ENCODE data around the gene KMT2C. TPM values are rescaled to one million over a fixed set of nuclear protein-coding genes. Genes with fewer than 3 reads are reported as not detected.

The KMT2C gene
- 54.3 and 64.1 TPM in 2 replicates for total RNA-seq (2021)
- Bru-seq, nascent RNA = percentile 91 among the genes with signal in this experiment
- percentile 89 among the genes with signal in this experiment for BruChase-seq, experiment 1, labeled RNA remaining after a 2-hour chase
- BruChase-seq, experiment 2, labeled RNA remaining after a 6-hour chase = percentile 87 among the genes with signal in this experiment
- long read RNA-seq, partial matches to known transcripts = 1 of 6 reads
- long read RNA-seq, other reads (novel, unspliced or antisense) = 5 of 6 reads

GRCh38 chr7:152435384-152436110, at the start of gene KMT2C:
Gene KMT2C, minus strand, starts transcription at chr7:152436003. Its CDS starts 217 bp downstream, at chr7:152435786.
- Histone ChIP-seq H3K36me3 (ENCODE audit: low read depth) (no peaks in the 10 kb centered on the region), H3K27ac (peak within 1 kb of the TSS; percentile 50), H3K9me2 (ENCODE audit: insufficient read depth) (no peaks in the 10 kb centered on the region), H3K9me3 (ENCODE audit: insufficient read depth, low read depth) (no peaks in the 10 kb centered on the region), H4K20me1 (ENCODE audit: insufficient read depth) (peaks cover 17% of the 10 kb centered on the region), H3F3A (ENCODE audit: insufficient read depth, low read depth) (peaks cover 10% of the 10 kb centered on the region; the same call in 1 of the 2 replicates), H3K27me3 (ENCODE audit: insufficient read depth, low read depth) (no peaks in the 10 kb centered on the region), H3K4me2 (peak within 1 kb of the TSS; percentile 93), H3K4me3 (peak within 1 kb of the TSS; percentile 83), H3K4me1 (replicated peaks; ENCODE audit: insufficient read depth) (peaks cover 26% of the 10 kb centered on the region), H3K79me2 (ENCODE audit: low read depth) (peaks cover 46% of the 10 kb centered on the region), H2AFZ (peak within 1 kb of the TSS; percentile 83)
- peak in 1 of 2 experiments; percentile 59 for DNase-seq
- POLR2A ChIA-PET (ENCODE audit: unreplicated experiment) = no interaction called here
- CTCF ChIA-PET = interaction anchor here (0.6 kb wide), 1 partner anchor 222 kb away, joined by 4 read pairs; no protein-coding TSS in a partner anchor
- TF ChIP-seq CTCF (conservative IDR thresholded peaks at IDR 0.05) (no peak), EZH2 (IDR thresholded peaks at IDR 0.05; ENCODE audit: low read depth) (no peak)
- BruUV-seq (replicated peaks) = no TSS peak
- intact Hi-C loops (cut with micrococcal nuclease; ENCODE audit: unreplicated experiment) = loop anchor here (1.0 to 10.0 kb wide), 2 partner anchors 28 to 239 kb away; partner anchors contain the start of gene XRCC2

- no peaks in the 10 kb centered on the region for H3K9me3 ChIP-seq (ENCODE audit: insufficient read depth, low read depth)
- no peak overlapping the region for H3K27ac ChIP-seq
- no peaks in the 10 kb centered on the region for H4K20me1 ChIP-seq (ENCODE audit: insufficient read depth)
- H3K4me2 ChIP-seq = no peak overlapping the region
- intact Hi-C loops (cut with micrococcal nuclease; ENCODE audit: unreplicated experiment) = no loop called here
- H3F3A ChIP-seq (ENCODE audit: insufficient read depth, low read depth) = no peaks in the 10 kb centered on the region
- no peaks in the 10 kb centered on the region for H3K27me3 ChIP-seq (ENCODE audit: insufficient read depth, low read depth)
- no peaks in the 10 kb centered on the region for H3K4me1 ChIP-seq (replicated peaks; ENCODE audit: insufficient read depth)
- BruUV-seq (replicated peaks) = no TSS peak
- H3K79me2 ChIP-seq (ENCODE audit: low read depth) = no peaks in the 10 kb centered on the region
- ChIA-PET POLR2A (ENCODE audit: unreplicated experiment) (no interaction called here), CTCF (no interaction called here)
- no peak for TF ChIP-seq EZH2 (IDR thresholded peaks at IDR 0.05; ENCODE audit: low read depth)
- no peak for TF ChIP-seq CTCF (conservative IDR thresholded peaks at IDR 0.05)
- H3K36me3 ChIP-seq (ENCODE audit: low read depth) = no peaks in the 10 kb centered on the region
- H3K4me3 ChIP-seq = no peak overlapping the region
- H3K9me2 ChIP-seq (ENCODE audit: insufficient read depth) = no peaks in the 10 kb centered on the region
- H2AFZ ChIP-seq = no peak overlapping the region
- DNase-seq = no peak
These were observed 45.3 kb upstream of the KMT2C start for GRCh38 chr7:152481082-152481481.

GRCh38 chr7:152480664-152481063, 44.9 kb upstream of the KMT2C start:
- intact Hi-C loops (cut with micrococcal nuclease; ENCODE audit: unreplicated experiment) = no loop called here
- ChIA-PET CTCF (no interaction called here), POLR2A (ENCODE audit: unreplicated experiment) (no interaction called here)
- Histone ChIP-seq H3K36me3 (ENCODE audit: low read depth) (no peaks in the 10 kb centered on the region), H3K27ac (no peak overlapping the region), H3K9me3 (ENCODE audit: insufficient read depth, low read depth) (no peaks in the 10 kb centered on the region), H3F3A (ENCODE audit: insufficient read depth, low read depth) (no peaks in the 10 kb centered on the region), H3K4me3 (no peak overlapping the region), H3K4me1 (replicated peaks; ENCODE audit: insufficient read depth) (no peaks in the 10 kb centered on the region), H3K4me2 (no peak overlapping the region), H3K27me3 (ENCODE audit: insufficient read depth, low read depth) (no peaks in the 10 kb centered on the region), H3K9me2 (ENCODE audit: insufficient read depth) (no peaks in the 10 kb centered on the region), H2AFZ (no peak overlapping the region), H4K20me1 (ENCODE audit: insufficient read depth) (no peaks in the 10 kb centered on the region), H3K79me2 (ENCODE audit: low read depth) (no peaks in the 10 kb centered on the region)
- no peak for TF ChIP-seq EZH2 (IDR thresholded peaks at IDR 0.05; ENCODE audit: low read depth)
- no peak for TF ChIP-seq CTCF (conservative IDR thresholded peaks at IDR 0.05)
- no peak for DNase-seq
- no TSS peak for BruUV-seq (replicated peaks)
